ENCODE data around the gene ESRRA. TPM values are rescaled to one million over a fixed set of nuclear protein-coding genes. Genes with fewer than 3 reads are reported as not detected.
A peak's percentile ranks its signal among the peaks of the same experiment; 100 is the strongest.

Gene ESRRA
- total and polyA plus RNA-seq, 2 of the 8 experiments (the other 6 are each of a cell fraction or from before 2014, with no cell fraction given): 18.2 to 37.0 TPM

- H2AFZ ChIP-seq (ENCODE audit: low read length): no peak overlapping the region
- H3K9me3 ChIP-seq (ENCODE audit: insufficient read depth in 2 of 2, low read depth in 1 of 2, low read length in 1 of 2): no peaks in the 10 kb centered on the region
- H3K4me2 ChIP-seq (ENCODE audit: insufficient read depth in 1 of 2, low read depth in 2 of 2, low read length in 2 of 2): peak overlapping the region; percentile 55 to 96
- peak overlapping the region; percentile 48 for H3K18ac ChIP-seq (ENCODE audit: extremely low read depth, low read length)
- H4K91ac ChIP-seq (replicated peaks; ENCODE audit: insufficient read length, low read length): no peak overlapping the region
- no peak overlapping the region for H2BK20ac ChIP-seq (ENCODE audit: low read length)
- no peak overlapping the region for H2BK5ac ChIP-seq (ENCODE audit: low read depth, low read length)
- H4K20me1 ChIP-seq (replicated peaks in 1 of 2; ENCODE audit: control insufficient read depth in 1 of 2, insufficient read depth in 2 of 2, low read length in 2 of 2): peaks cover 5 to 14% of the 10 kb centered on the region in 2 experiments
- no peak overlapping the region; the same call in 1 of the 2 replicates for H4K8ac ChIP-seq (ENCODE audit: extremely low read depth, insufficient read depth, low read length)
- no peak overlapping the region for H4K5ac ChIP-seq (ENCODE audit: insufficient read length, low read depth, low read length)
- H2BK12ac ChIP-seq (ENCODE audit: low read depth, low read length): no peak overlapping the region
- peaks cover 11 to 22% (median 20%) of the 10 kb centered on the region in 4 experiments; a peak in 6 of 7 replicates for H3K27me3 ChIP-seq (replicated peaks in 1 of 4; ENCODE audit: control insufficient read depth in 3 of 4, extremely low read depth in 1 of 4, insufficient read depth in 3 of 4, low read length in 3 of 4)
- H3K23me2 ChIP-seq (ENCODE audit: low read depth, low read length): peaks cover 10% of the 10 kb centered on the region; the same call in 1 of the 2 replicates
- H3K4me3 ChIP-seq (ENCODE audit: extremely low read depth in 1 of 4, insufficient read depth in 2 of 4, low read depth in 3 of 4, low read length in 4 of 4): peak overlapping the region; percentile 49 to 70 (median 60)
- ChIA-PET POLR2A (ENCODE audit: partially characterized antibody) (interaction anchor here (1.1 to 9.5 kb wide), 7 partner anchors 9 to 79 kb away, joined by 3 to 79 read pairs (median 14); partner anchors contain the start of genes CATSPERZ, ESRRA, FERMT3 and PPP1R14B), CTCF (ENCODE audit: partially characterized antibody) (interaction anchor here (3.1 to 11.4 kb wide), 2 partner anchors 10 to 17 kb away, joined by 10 to 134 read pairs; partner anchors contain the start of genes CATSPERZ and ESRRA)
- peaks cover 0 to 8% (median 4%) of the 10 kb centered on the region in 4 experiments; a peak in 5 of 7 replicates for H3K4me1 ChIP-seq (replicated peaks in 1 of 4; ENCODE audit: control insufficient read depth in 3 of 4, insufficient read depth in 4 of 4, low read length in 3 of 4)
- no peaks in the 10 kb centered on the region for H3K36me3 ChIP-seq (ENCODE audit: control insufficient read depth in 2 of 4, insufficient read depth in 4 of 4, low read length in 3 of 4)
- no peak overlapping the region for H3K14ac ChIP-seq (ENCODE audit: insufficient read length)
- FAIRE-seq: no peak
- H3K9ac ChIP-seq (replicated peaks in 1 of 4; ENCODE audit: extremely low read depth in 1 of 4, low read depth in 3 of 4, low read length in 3 of 4): 0 out of 7 replicates have a peak overlapping the region, but pooled peaks of 2 of the 4 experiments have one; percentile 1 to 30
- WGBS, 2 experiments (ENCODE audit: extremely low coverage in 1 of 2, insufficient coverage in 1 of 2, insufficient read length in 1 of 2, insufficient replicate concordance in 2 of 2, low coverage in 1 of 2, low lambda C conversion rate in 2 of 2, missing lambda C conversion rate in 1 of 2): 51% methylated on average over 24 of the region's 40 CpGs; no CpG with 5 or more reads in 1 of the 2 experiments
- H2BK120ac ChIP-seq (replicated peaks; ENCODE audit: low read depth, low read length): no peak overlapping the region
- H2AK5ac ChIP-seq (ENCODE audit: low read depth, low read length): no peak overlapping the region
- H3K79me2 ChIP-seq (ENCODE audit: control insufficient read depth in 1 of 2, insufficient read depth in 2 of 2, low read length in 2 of 2): no peaks in the 10 kb centered on the region
- no peak overlapping the region for H2BK15ac ChIP-seq (ENCODE audit: low read length)
- DNase-seq (ENCODE audit: low read depth in 1 of 2, low spot score in 2 of 2): peak in 1 of 2 experiments; percentile 63
- H3K4ac ChIP-seq (replicated peaks; ENCODE audit: insufficient read length, low read depth, low read length): no peak overlapping the region
- TF ChIP-seq SIRT6 (IDR thresholded peaks at IDR 0.05; ENCODE audit: low read length): no peak
- TF ChIP-seq CTCF (IDR thresholded peaks at IDR 0.05; ENCODE audit: control extremely low read depth in 1 of 3, insufficient read depth in 1 of 3, low read depth in 1 of 3, low read length in 3 of 3): no peak
- TF ChIP-seq TBP (IDR thresholded peaks at IDR 0.05; ENCODE audit: low read depth, low read length): no peak
- no peak for TF ChIP-seq RXRA (IDR thresholded peaks at IDR 0.05; ENCODE audit: insufficient read depth, low read depth, low read length)
- no peak for TF ChIP-seq HDAC6 (IDR thresholded peaks at IDR 0.05; ENCODE audit: low read depth, low read length)
- H3K56ac ChIP-seq (replicated peaks; ENCODE audit: insufficient read length, low read depth, low read length): no peak overlapping the region
- H3K23ac ChIP-seq (ENCODE audit: insufficient read length): no peak overlapping the region
- no peaks in the 10 kb centered on the region for H3K79me1 ChIP-seq (ENCODE audit: low read depth, low read length)
- no peak overlapping the region for H3K27ac ChIP-seq (ENCODE audit: low read depth, low read length)
Observed at GRCh38 chr11:64285885-64286800, 19.2 kb upstream of the ESRRA start.
